Peyer's patch (tissue), 4 donors: ENCODE data around the gene SMOC1. TPM values are rescaled to one million over a fixed set of nuclear protein-coding genes. Genes with fewer than 3 reads are reported as not detected.

Experiments used
- DNase-seq, 3 donors: peaks; one replicate each; pipeline ENCODE4 v3.0.0-alpha.2; 2017 to 2019
- H3K27ac ChIP-seq, 4 donors: fragments of 200-600 bp; sonication (generic); one replicate each; pipeline ENCODE4 v1.5.1; 2016 to 2019
- H3K27me3 ChIP-seq, 2 donors: fragments of 200-600 bp; sonication (generic); one replicate each; pipeline ENCODE4 v1.5.1; 2019
- H3K36me3 ChIP-seq, 3 donors: fragments of 200-600 bp; sonication (generic); one replicate each; pipeline ENCODE4 v1.5.1; 2016 to 2019
- H3K4me1 ChIP-seq, 4 donors: fragments of 200-600 bp; sonication (generic); one replicate each; pipeline ENCODE4 v1.5.1; 2016 to 2019
- H3K4me3 ChIP-seq, 4 donors: fragments of 200-600 bp; sonication (generic); 1 replicate in 3 of 4; 2 replicates in 1 of 4; pipeline ENCODE4 v1.5.1; 2016 to 2019; ENCODE audit warnings: mild to moderate bottlenecking in 1 of 4
- H3K9me3 ChIP-seq, 4 donors: fragments of 200-600 bp; sonication (generic); one replicate each; pipeline ENCODE4 v1.5.1; 2016 to 2019; ENCODE audit warnings: mild to moderate bottlenecking in 1 of 4
- POLR2A ChIP-seq, 2 donors: fragments of 450-650 bp; IDR thresholded peaks; one replicate each; pipeline ENCODE4 v1.5.1; 2017; ENCODE audit warnings: antibody characterized with exemption in 2 of 2, mild to moderate bottlenecking in 2 of 2, moderate library complexity in 2 of 2
- total RNA-seq, 4 donors: library from RNA; depleted of rRNA; stranded (reverse); fragments of >200 nt; gene quantifications; one replicate each; pipeline ENCODE4 v1.1.0, GENCODE V29; 2016
- TF ChIP-seq, protein P1 (sequence below), 6 experiments: fragments of 450-650 bp in 4 of 6; fragments of 200-600 bp in 2 of 6; sonication (generic) in 1 of 6; IDR thresholded peaks; one replicate each; pipeline ENCODE4 v1.5.1; 2017 to 2019; ENCODE audit warnings: antibody characterized with exemption in 6 of 6, mild to moderate bottlenecking in 3 of 6, moderate library complexity in 1 of 6

SMOC1 gene
- total RNA-seq, 4 donors from 2014 or later = 0.35 to 0.54 (median 0.38) TPM; not detected in 1

GRCh38 chr14:69913686-69914085, 34.5 kb downstream of the SMOC1 start:
- TF ChIP-seq, protein P1, sequence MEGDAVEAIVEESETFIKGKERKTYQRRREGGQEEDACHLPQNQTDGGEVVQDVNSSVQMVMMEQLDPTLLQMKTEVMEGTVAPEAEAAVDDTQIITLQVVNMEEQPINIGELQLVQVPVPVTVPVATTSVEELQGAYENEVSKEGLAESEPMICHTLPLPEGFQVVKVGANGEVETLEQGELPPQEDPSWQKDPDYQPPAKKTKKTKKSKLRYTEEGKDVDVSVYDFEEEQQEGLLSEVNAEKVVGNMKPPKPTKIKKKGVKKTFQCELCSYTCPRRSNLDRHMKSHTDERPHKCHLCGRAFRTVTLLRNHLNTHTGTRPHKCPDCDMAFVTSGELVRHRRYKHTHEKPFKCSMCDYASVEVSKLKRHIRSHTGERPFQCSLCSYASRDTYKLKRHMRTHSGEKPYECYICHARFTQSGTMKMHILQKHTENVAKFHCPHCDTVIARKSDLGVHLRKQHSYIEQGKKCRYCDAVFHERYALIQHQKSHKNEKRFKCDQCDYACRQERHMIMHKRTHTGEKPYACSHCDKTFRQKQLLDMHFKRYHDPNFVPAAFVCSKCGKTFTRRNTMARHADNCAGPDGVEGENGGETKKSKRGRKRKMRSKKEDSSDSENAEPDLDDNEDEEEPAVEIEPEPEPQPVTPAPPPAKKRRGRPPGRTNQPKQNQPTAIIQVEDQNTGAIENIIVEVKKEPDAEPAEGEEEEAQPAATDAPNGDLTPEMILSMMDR (IDR thresholded peaks at IDR 0.05) = no peak
- TF ChIP-seq POLR2A (IDR thresholded peaks at IDR 0.05) = no peak
- Histone ChIP-seq H3K36me3 (no peaks in the 10 kb centered on the region), H3K4me1 (no peaks in the 10 kb centered on the region), H3K4me3 (no peak overlapping the region), H3K27ac (no peak overlapping the region), H3K9me3 (no peaks in the 10 kb centered on the region), H3K27me3 (no peaks in the 10 kb centered on the region)
- no peak for DNase-seq

DNA sequence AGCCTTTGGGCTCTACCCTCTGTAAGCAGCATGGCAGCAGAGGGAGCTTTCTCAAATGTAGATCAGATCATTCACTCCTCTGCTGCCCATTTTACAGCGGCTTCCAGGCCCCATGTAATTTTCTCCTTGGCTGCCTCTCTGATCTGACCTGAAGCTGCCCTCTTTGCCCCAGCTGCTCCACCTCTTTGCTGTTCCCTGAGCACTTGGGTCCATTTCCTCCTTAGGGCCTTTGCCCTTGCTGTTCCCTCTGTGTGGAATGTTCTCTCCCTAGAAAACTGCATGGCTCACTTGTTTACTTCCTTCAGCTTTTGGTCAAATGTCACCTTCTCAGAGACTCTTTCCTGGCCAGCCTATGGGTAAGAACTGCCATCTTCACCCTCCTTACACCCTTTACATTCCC, 37.2 kb downstream of the SMOC1 start:
- no peaks in the 10 kb centered on the region for H3K9me3 ChIP-seq
- DNase-seq = no peak
- no peak for TF ChIP-seq POLR2A (IDR thresholded peaks at IDR 0.05)
- TF ChIP-seq, protein P1 (IDR thresholded peaks at IDR 0.05) = no peak
- H3K4me1 ChIP-seq = no peaks in the 10 kb centered on the region
- no peaks in the 10 kb centered on the region for H3K36me3 ChIP-seq
- no peak overlapping the region for H3K4me3 ChIP-seq
- no peak overlapping the region for H3K27ac ChIP-seq
- no peaks in the 10 kb centered on the region for H3K27me3 ChIP-seq

DNA sequence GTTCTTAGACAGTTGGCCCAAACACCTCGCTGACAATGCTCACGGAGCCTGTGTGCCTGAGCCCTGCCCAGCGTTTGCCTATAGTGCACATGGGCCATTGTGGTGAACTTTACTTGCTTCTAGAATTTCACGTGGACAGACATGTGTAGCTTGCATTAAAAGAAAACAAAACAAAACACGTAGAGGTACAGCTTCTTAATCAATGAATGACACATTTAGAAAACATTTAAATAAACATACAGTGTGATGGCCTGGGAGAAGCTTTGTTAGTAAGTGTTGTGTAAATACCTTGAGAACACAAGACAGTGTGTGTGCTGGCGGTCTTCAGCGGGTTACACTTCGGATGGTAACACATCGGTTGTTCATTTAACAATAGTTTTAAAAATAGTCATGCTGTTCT, 38.1 kb downstream of the SMOC1 start:
- Histone ChIP-seq H3K4me3 (no peak overlapping the region), H3K4me1 (no peaks in the 10 kb centered on the region), H3K27ac (no peak overlapping the region), H3K36me3 (no peaks in the 10 kb centered on the region), H3K9me3 (no peaks in the 10 kb centered on the region), H3K27me3 (no peaks in the 10 kb centered on the region)
- no peak for DNase-seq
- no peak for TF ChIP-seq POLR2A (IDR thresholded peaks at IDR 0.05)
- TF ChIP-seq, protein P1 (IDR thresholded peaks at IDR 0.05) = no peak

GRCh38 chr14:69919815-69920214, 40.6 kb downstream of the SMOC1 start:
- Histone ChIP-seq H3K27me3 (no peaks in the 10 kb centered on the region), H3K9me3 (no peaks in the 10 kb centered on the region)
- no peak for DNase-seq

GRCh38 chr14:69921052-69921451, 41.8 kb downstream of the SMOC1 start:
- DNase-seq = no peak
- no peak for TF ChIP-seq POLR2A (IDR thresholded peaks at IDR 0.05)
- TF ChIP-seq, protein P1 (IDR thresholded peaks at IDR 0.05) = no peak

More at GRCh38 chr14:69919815-69920214, 40.6 kb downstream of the SMOC1 start:
- Histone ChIP-seq H3K36me3 (no peaks in the 10 kb centered on the region), H3K27ac (no peak overlapping the region), H3K4me3 (no peak overlapping the region), H3K4me1 (no peaks in the 10 kb centered on the region)
- TF ChIP-seq, protein P1 (IDR thresholded peaks at IDR 0.05) = no peak
- no peak for TF ChIP-seq POLR2A (IDR thresholded peaks at IDR 0.05)

DNA sequence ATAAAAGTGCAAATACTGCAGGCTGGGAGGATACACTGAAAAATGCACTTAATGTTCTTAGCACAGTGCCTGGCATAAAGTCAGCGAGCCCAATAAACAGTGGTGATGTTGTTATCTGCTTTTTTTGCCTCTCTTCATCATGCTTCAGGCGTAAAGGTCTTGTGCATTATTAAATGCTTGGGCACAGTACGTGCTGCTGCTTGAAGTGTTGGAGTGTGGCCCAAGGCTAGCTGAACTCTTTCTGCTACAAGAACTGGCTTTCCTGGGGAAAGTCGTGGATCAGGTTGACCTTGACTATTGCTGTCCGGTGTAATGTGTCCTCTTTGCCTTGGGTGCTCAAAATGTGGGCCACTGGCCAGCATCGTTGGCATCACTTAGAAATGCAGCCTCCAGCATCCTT, 43.0 kb downstream of the SMOC1 start:
- H3K9me3 ChIP-seq = no peaks in the 10 kb centered on the region
- TF ChIP-seq, protein P1 (IDR thresholded peaks at IDR 0.05) = no peak
- TF ChIP-seq POLR2A (IDR thresholded peaks at IDR 0.05) = no peak
- H3K4me3 ChIP-seq = no peak overlapping the region
- no peaks in the 10 kb centered on the region for H3K27me3 ChIP-seq
- no peaks in the 10 kb centered on the region for H3K4me1 ChIP-seq
- no peaks in the 10 kb centered on the region for H3K36me3 ChIP-seq
- DNase-seq = no peak
- no peak overlapping the region for H3K27ac ChIP-seq

More at GRCh38 chr14:69921052-69921451, 41.8 kb downstream of the SMOC1 start:
- H3K27me3 ChIP-seq = no peaks in the 10 kb centered on the region
- no peaks in the 10 kb centered on the region for H3K9me3 ChIP-seq
- no peak overlapping the region for H3K27ac ChIP-seq
- H3K4me3 ChIP-seq = no peak overlapping the region
- H3K4me1 ChIP-seq = no peaks in the 10 kb centered on the region
- H3K36me3 ChIP-seq = no peaks in the 10 kb centered on the region
